ENCODE data around the gene FAM180A.
"Not testable (repeated sequence)": the region's sequence is repeated elsewhere in the genome, so short reads cannot be mapped to it uniquely, and the experiment has no call there.

The FAM180A gene

GRCh38 chr7:135748770-135749169, at the start of gene FAM180A:
FAM180A (minus strand) TSS chr7:135748813; CDS start chr7:135748580, 233 bp downstream.
- DNase-seq, result peak; percentile 37

GRCh38 chr7:135798095-135798494, 49.5 kb upstream of the FAM180A start:
- no peak for DNase-seq

- peak; percentile 37 for DNase-seq
Measured at GRCh38 chr7:135795846-135796570, 47.4 kb upstream of the FAM180A start.

GRCh38 chr7:135793841-135794240, 45.2 kb upstream of the FAM180A start:
- DNase-seq, result no peak

GRCh38 chr7:135792866-135793265, 44.3 kb upstream of the FAM180A start:
- no peak for DNase-seq

- DNase-seq, result no peak
Measured at GRCh38 chr7:135792363-135792668, 43.7 kb upstream of the FAM180A start.

GRCh38 chr7:135791543-135792362, 43.1 kb upstream of the FAM180A start:
- DNase-seq, result no peak

GRCh38 chr7:135790371-135790977, 41.9 kb upstream of the FAM180A start:
- no peak for DNase-seq

GRCh38 chr7:135789956-135790355, 41.3 kb upstream of the FAM180A start:
- no peak for DNase-seq

GRCh38 chr7:135789431-135789830, 40.8 kb upstream of the FAM180A start:
- no peak for DNase-seq

- DNase-seq, result no peak
Measured at GRCh38 chr7:135786911-135787310, 38.3 kb upstream of the FAM180A start.

GRCh38 chr7:135785065-135785464, 36.5 kb upstream of the FAM180A start:
- DNase-seq, result no peak

- DNase-seq, result no peak
Measured at GRCh38 chr7:135784013-135784412, 35.4 kb upstream of the FAM180A start.

- no peak for DNase-seq
Measured at GRCh38 chr7:135782801-135783200, 34.2 kb upstream of the FAM180A start.

GRCh38 chr7:135782377-135782776, 33.8 kb upstream of the FAM180A start:
- no peak for DNase-seq

- DNase-seq, result no peak
Measured at GRCh38 chr7:135777626-135778398, 29.2 kb upstream of the FAM180A start.

GRCh38 chr7:135775915-135776314, 27.3 kb upstream of the FAM180A start:
- not testable (repeated sequence) for DNase-seq

GRCh38 chr7:135775230-135775629, 26.6 kb upstream of the FAM180A start:
- DNase-seq, result no peak

- no peak for DNase-seq
Measured at GRCh38 chr7:135774284-135774683, 25.7 kb upstream of the FAM180A start.

GRCh38 chr7:135773464-135773863, 24.9 kb upstream of the FAM180A start:
- no peak for DNase-seq

- DNase-seq, result no peak
Measured at GRCh38 chr7:135772639-135773222, 24.1 kb upstream of the FAM180A start.

- DNase-seq, result no peak
Measured at GRCh38 chr7:135771961-135772638, 23.5 kb upstream of the FAM180A start.

Measured in eye (tissue), 1 donor.